GM12873 (cell line): ENCODE data around the gene NTHL1.

Source experiments
- TF ChIP-seq, protein P1 (sequence below): IDR thresholded peaks from 2 replicates; pipeline ENCODE4 v1.5.1; 2012; ENCODE audit warnings: low read depth, mild to moderate bottlenecking, moderate library complexity, low read length, control low read depth; ENCODE audit not compliant: insufficient read depth; ENCODE audit errors: missing control alignments

The NTHL1 gene

DNA sequence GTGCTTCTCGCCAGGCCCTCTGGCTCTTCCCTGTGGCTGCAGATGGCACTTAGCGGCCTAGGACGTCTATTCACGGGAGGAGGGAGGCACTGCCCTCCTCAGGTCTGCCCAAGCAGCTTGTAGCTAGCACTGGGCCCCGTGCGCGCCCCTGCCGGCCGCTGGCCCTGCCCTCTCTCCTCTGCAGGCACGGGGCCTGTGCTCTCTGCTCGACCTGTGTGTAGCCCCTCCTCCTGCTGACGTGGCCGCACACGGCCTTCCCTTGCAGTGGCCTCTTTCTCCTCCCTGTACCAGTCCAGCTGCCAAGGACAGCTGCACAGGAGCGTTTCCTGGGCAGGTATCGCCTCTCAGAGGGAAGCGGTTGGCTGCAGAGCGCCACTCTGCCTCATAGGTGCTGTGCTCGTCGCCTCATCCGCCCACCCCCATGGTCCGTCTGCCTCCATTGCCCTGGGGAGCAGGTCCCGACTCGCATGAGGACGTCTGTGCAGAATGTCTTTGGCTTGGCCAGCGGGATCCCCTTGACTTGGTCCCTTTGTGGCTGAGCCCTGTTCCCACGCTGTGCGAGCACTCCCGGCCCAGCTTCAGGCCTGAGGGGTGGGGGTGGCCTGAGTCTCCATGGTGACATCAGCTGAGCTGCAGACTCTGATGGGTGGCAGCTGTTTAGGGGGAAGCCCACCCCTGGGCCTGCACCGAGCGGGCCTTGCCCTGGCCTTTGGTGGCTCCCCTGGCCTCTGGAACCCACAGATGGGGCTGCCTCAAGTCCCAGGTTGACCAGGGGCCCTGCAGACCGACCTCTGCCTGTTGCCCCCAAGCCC is 34.7 kb upstream of the NTHL1 start:
- TF ChIP-seq, protein P1, sequence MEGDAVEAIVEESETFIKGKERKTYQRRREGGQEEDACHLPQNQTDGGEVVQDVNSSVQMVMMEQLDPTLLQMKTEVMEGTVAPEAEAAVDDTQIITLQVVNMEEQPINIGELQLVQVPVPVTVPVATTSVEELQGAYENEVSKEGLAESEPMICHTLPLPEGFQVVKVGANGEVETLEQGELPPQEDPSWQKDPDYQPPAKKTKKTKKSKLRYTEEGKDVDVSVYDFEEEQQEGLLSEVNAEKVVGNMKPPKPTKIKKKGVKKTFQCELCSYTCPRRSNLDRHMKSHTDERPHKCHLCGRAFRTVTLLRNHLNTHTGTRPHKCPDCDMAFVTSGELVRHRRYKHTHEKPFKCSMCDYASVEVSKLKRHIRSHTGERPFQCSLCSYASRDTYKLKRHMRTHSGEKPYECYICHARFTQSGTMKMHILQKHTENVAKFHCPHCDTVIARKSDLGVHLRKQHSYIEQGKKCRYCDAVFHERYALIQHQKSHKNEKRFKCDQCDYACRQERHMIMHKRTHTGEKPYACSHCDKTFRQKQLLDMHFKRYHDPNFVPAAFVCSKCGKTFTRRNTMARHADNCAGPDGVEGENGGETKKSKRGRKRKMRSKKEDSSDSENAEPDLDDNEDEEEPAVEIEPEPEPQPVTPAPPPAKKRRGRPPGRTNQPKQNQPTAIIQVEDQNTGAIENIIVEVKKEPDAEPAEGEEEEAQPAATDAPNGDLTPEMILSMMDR = no peak

DNA sequence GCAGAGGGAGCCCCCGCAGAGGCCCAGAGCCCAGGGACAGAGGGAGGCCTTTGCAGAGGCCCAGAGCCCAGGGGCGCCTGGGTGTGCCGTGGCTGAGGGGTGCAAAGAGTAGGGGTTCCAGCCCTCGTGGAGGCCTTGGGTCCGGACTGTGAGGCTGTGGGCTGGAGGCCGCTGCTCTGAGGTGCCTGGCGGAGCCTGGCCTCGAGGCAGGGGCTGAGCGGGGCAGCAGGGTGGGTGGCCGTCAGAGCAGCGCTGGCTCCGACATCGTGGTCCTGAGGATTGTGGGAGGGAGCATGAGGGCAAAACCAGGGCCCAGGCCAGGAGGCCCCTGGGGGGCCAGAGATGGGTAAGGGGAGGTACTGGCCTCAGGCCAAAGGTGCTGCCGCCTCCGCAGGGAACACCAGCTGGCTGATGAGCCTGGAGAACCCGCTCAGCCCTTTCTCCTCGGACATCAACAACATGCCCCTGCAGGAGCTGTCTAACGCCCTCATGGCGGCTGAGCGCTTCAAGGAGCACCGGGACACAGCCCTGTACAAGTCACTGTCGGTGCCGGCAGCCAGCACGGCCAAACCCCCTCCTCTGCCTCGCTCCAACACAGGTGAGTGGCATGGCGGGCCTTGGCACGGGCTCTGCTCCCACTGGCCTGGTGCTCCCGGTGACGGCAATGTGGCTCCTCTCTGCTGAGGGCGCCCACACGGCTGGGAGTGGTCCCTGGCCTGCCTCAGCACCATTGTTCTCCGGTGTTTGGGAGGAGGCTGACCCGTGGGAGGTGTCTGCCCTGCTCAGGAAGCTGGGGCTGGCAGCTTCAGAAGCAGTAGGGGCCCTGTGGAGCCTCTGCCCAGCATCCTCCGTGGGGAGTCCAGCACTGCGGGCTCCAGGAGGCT is 33.8 kb upstream of the NTHL1 start:
- TF ChIP-seq, protein P1 = no peak

DNA sequence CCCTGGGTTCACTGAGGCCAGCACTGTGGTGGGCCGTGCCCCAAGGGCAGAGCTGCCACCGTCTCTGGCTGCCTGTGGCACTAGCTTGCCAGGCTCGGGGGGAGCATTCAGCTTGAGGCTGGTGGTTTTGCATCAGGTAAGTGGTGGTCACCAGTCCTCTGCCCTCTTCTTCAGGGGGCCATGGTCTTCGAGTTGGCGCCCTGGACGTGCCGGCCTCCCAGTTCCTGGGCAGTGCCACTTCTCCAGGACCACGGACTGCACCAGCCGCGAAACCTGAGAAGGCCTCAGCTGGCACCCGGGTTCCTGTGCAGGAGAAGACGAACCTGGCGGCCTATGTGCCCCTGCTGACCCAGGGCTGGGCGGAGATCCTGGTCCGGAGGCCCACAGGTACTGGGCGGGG is 32.4 kb upstream of the NTHL1 start:
- TF ChIP-seq, protein P1 = no peak

DNA sequence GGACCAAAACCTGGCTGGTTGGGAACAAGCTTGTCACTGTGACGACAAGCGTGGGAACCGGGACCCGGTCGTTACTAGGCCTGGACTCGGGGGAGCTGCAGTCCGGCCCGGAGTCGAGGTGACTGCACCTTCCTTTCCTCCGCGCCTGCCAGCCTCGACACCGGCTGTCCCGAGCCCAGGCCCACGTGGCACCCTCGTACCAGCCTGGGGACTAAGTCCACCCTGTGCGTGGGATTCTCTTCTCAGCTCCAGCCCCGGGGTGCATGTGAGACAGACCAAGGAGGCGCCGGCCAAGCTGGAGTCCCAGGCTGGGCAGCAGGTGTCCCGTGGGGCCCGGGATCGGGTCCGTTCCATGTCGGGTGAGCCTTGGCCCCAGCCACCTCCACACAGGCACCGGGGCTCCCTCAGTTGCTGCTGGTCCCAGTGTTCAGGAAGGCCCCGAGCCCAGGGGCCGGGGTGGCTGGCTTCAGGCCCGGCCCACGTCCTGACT is 31.7 kb upstream of the NTHL1 start:
- TF ChIP-seq, protein P1 = no peak

DNA sequence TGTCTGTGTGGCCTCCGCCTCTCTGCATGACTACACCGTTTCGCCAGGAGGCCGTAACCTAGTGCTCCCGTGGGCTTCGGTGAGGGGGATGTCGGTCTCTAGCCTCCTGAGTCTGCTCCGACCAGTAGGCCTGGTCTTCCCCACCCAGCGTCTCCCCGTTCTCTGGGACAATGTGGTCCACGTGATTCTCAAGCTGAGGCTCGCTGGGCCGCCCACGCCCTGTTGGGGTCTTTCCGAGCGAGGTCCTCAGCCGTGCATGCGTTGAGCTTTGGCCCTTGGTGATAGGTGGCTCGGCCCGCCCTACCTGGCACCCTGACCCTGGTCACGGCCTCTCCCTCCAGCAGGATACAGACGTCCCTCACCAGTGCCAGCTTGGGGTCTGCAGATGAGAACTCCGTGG is 31.1 kb upstream of the NTHL1 start:
- TF ChIP-seq, protein P1 = no peak

DNA sequence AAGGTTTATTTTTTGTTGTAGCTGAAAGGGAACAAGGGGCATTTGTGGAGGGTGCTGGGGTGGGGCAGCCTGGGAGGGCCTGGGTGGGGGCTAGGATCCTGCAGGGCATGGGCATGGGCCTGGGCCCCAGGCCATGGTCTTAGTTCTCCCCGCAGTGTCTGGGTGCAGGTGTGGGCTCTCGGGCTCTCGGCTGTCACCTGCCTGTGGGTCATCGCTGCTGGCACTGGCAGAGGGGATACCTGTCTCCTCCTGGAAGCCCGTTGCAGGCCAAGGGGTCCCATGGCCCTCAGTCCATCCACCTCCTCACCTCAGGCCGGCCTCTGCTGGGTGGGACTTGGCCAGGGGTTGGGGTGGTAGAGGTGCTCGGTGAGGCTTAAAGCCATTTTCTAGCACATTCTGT is 30.5 kb upstream of the NTHL1 start:
- TF ChIP-seq, protein P1 = no peak

DNA sequence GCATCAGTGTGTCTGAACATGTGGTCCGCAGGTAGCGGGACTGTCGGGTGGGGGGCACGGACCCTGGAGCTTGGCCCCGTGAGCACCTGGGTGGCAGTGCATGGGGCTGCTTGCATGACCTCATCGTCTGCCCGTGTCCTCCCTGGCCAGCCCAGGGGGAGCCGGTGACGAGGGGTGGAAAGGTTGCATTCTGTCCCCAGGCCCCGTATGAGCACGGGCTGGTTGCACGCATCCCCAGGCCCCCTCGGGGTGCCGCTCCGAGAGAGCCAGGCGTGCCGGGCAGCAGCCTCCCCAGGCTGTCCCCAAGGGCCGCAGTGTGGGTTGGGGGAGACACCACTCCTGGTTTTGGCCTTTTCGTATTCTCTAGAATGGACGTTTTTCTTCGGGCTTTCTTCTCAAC is 30.1 kb upstream of the NTHL1 start:
- TF ChIP-seq, protein P1 = no peak
